ENCODE results near the gene SPECC1. TPM values are rescaled to one million over a fixed set of nuclear protein-coding genes. Genes with fewer than 3 reads are reported as not detected.

SPECC1 gene
- total RNA-seq, 2 experiments from 2014 or later = 13.7 to 17.4 TPM

DNA sequence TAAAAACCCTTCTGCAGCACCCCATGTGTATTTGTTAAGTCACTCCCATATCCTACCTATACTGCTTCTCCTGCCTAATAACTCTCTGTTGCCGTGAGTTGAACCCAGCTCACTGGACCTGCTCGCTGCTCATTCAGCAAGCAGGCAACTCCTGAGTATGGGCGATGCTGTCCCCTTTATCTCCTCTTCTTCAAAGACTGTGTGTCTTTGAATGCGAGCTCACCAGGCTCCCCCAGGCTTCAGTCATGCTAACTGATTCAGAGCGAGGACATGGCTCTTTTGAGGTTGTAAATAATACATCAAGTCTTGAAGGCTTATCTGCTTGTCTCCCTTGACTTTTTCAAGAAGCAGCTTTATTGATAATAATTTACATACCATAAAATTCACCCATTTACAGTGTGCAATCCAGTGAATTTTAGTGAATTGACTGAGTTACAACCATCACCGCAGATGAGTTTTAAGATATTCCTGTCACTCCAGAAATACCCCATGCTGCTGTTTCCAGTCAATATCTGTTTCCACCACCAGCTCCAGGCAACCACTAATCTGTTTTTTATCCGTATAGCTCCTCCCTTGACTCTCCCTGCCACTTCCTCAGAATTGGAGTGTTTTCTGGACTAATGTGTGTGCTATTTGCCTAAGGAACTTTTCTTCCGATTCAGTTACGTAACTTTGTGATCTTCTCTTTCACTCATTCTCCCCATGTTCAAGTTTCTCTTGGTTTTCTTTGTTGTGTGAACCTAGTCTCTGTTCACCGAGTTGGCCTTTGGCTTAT is 132.2 kb downstream of the SPECC1 start:
- H3K4me1 Mint-ChIP-seq (ENCODE audit: low read depth) = no peaks in the 10 kb centered on the region
- intact Hi-C loops (cut with micrococcal nuclease) = no loop called here
- H3K27ac Mint-ChIP-seq = no peak overlapping the region
- H3K9me3 Mint-ChIP-seq = no peaks in the 10 kb centered on the region
- no peaks in the 10 kb centered on the region for H3K27me3 Mint-ChIP-seq (ENCODE audit: low read depth)
- CTCF ChIA-PET = no interaction called here
- no peak for DNase-seq
- no peak overlapping the region for H3K4me3 Mint-ChIP-seq
- no peaks in the 10 kb centered on the region for H3K36me3 Mint-ChIP-seq (ENCODE audit: low read depth)

- no peak for DNase-seq
- H3K9me3 Mint-ChIP-seq = no peaks in the 10 kb centered on the region
- H3K27ac Mint-ChIP-seq = no peak overlapping the region
- intact Hi-C loops (cut with micrococcal nuclease) = no loop called here
- CTCF ChIA-PET = no interaction called here
- H3K27me3 Mint-ChIP-seq (ENCODE audit: low read depth) = no peaks in the 10 kb centered on the region
- no peaks in the 10 kb centered on the region for H3K4me1 Mint-ChIP-seq (ENCODE audit: low read depth)
- H3K36me3 Mint-ChIP-seq (ENCODE audit: low read depth) = no peaks in the 10 kb centered on the region
- H3K4me3 Mint-ChIP-seq = no peak overlapping the region
These were observed 133.1 kb downstream of the SPECC1 start for GRCh38 chr17:20142268-20142667.

DNA sequence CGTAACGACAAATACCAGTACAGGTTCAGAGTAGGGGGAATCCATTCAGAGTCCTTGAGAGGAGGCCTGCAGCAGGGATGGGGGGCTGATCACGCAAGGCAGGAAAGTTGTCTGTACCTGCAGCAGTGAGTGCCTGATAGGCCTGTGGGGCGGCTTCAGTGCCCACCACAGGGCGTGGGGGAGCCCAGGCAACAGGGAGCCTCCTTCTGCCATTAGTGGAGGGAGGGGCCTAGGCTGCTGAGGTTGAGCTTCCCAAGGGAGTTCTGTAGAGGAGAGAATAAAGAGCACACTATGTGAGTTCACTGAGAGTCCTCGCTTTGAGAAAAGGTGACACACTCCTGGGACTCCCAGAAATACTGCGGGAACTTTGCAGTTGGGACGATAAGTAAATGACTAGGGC is 134.6 kb downstream of the SPECC1 start:
- no peaks in the 10 kb centered on the region for H3K9me3 Mint-ChIP-seq
- intact Hi-C loops (cut with micrococcal nuclease) = no loop called here
- CTCF ChIA-PET = interaction anchor here (0.9 to 1.0 kb wide), 2 partner anchors 22 to 26 kb away, joined by 3 to 9 read pairs; no protein-coding TSS in a partner anchor
- no peak for DNase-seq
- H3K27ac Mint-ChIP-seq = no peak overlapping the region
- H3K4me3 Mint-ChIP-seq = no peak overlapping the region
- no peaks in the 10 kb centered on the region for H3K36me3 Mint-ChIP-seq (ENCODE audit: low read depth)
- no peaks in the 10 kb centered on the region for H3K27me3 Mint-ChIP-seq (ENCODE audit: low read depth)
- no peaks in the 10 kb centered on the region for H3K4me1 Mint-ChIP-seq (ENCODE audit: low read depth)

DNA sequence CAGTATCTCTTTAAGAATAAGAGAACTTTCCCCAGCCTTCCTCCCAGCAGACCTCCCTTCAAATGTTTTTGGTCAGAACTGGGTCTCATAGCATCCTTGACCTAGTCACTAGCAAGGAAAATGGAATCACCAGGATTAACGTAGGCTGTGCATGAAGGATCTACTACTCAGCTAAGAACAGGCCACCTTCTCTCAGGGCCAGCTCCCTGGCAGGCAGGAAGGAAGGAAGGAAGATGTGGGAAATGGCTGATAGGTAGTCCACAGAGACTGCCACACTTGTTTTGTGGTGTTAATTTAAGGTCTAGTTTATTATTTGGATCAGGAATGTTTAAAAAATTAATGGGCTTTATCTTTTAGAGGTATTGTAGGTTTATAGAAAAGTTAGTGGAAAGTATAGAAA is 136.4 kb downstream of the SPECC1 start:
- intact Hi-C loops (cut with micrococcal nuclease) = no loop called here
- no peaks in the 10 kb centered on the region for H3K9me3 Mint-ChIP-seq
- H3K4me3 Mint-ChIP-seq = no peak overlapping the region
- no peaks in the 10 kb centered on the region for H3K36me3 Mint-ChIP-seq (ENCODE audit: low read depth)
- CTCF ChIA-PET = no interaction called here
- H3K27me3 Mint-ChIP-seq (ENCODE audit: low read depth) = no peaks in the 10 kb centered on the region
- no peaks in the 10 kb centered on the region for H3K4me1 Mint-ChIP-seq (ENCODE audit: low read depth)
- H3K27ac Mint-ChIP-seq = no peak overlapping the region
- no peak for DNase-seq

DNA sequence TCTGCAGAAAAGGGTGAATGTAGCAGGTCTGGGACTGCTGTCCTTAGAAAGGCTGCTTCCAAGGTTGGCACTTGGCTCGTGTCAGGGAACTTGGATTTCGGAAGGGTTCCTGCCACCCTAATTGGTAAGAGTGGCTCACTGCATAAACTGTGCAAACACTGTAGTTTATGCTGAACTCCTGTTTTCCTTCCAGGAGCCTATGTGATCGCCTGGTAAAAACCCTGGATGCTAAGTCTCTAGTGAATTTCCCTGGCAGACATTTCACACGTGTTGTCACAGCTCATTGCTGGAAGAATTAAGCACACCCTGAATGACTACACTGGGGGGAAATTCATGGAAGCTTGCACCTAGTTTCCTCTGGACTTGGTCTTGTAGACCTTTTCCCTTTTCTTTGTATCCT is 140.1 kb downstream of the SPECC1 start:
- Mint-ChIP-seq H3K27ac (no peak overlapping the region), H3K4me3 (no peak overlapping the region), H3K36me3 (ENCODE audit: low read depth) (no peaks in the 10 kb centered on the region), H3K9me3 (no peaks in the 10 kb centered on the region), H3K4me1 (ENCODE audit: low read depth) (no peaks in the 10 kb centered on the region), H3K27me3 (ENCODE audit: low read depth) (no peaks in the 10 kb centered on the region)
- intact Hi-C loops (cut with micrococcal nuclease) = no loop called here
- CTCF ChIA-PET = interaction anchor here (0.7 kb wide), 1 partner anchor 1305 kb away, joined by 4 read pairs; no protein-coding TSS in a partner anchor
- DNase-seq = no peak

- no peak for DNase-seq
- Mint-ChIP-seq H3K9me3 (no peaks in the 10 kb centered on the region), H3K27me3 (ENCODE audit: low read depth) (no peaks in the 10 kb centered on the region), H3K4me1 (ENCODE audit: low read depth) (peaks cover 3% of the 10 kb centered on the region), H3K36me3 (ENCODE audit: low read depth) (no peaks in the 10 kb centered on the region), H3K27ac (no peak overlapping the region), H3K4me3 (no peak overlapping the region)
- intact Hi-C loops (cut with micrococcal nuclease) = no loop called here
- CTCF ChIA-PET = interaction anchor here (0.6 to 0.9 kb wide), 2 partner anchors 158 to 462 kb away, joined by 4 to 6 read pairs; no protein-coding TSS in a partner anchor
These were observed 142.0 kb downstream of the SPECC1 start for GRCh38 chr17:20151174-20151573.

- H3K4me3 Mint-ChIP-seq = no peak overlapping the region
- H3K4me1 Mint-ChIP-seq (ENCODE audit: low read depth) = peaks cover 7% of the 10 kb centered on the region
- peaks cover 8% of the 10 kb centered on the region for H3K27me3 Mint-ChIP-seq (ENCODE audit: low read depth)
- no peak overlapping the region for H3K27ac Mint-ChIP-seq
- CTCF ChIA-PET = interaction anchor here (0.7 kb wide), 1 partner anchor 160 kb away, joined by 3 read pairs; no protein-coding TSS in a partner anchor
- DNase-seq = no peak
- intact Hi-C loops (cut with micrococcal nuclease) = no loop called here
- no peaks in the 10 kb centered on the region for H3K36me3 Mint-ChIP-seq (ENCODE audit: low read depth)
- H3K9me3 Mint-ChIP-seq = no peaks in the 10 kb centered on the region
These were observed 144.1 kb downstream of the SPECC1 start for GRCh38 chr17:20153231-20153630.

GRCh38 chr17:20154286-20155000 is 145.3 kb downstream of the SPECC1 start:
- Mint-ChIP-seq H3K4me3 (no peak overlapping the region), H3K9me3 (no peaks in the 10 kb centered on the region), H3K4me1 (ENCODE audit: low read depth) (peaks cover 7% of the 10 kb centered on the region), H3K27ac (no peak overlapping the region), H3K27me3 (ENCODE audit: low read depth) (peaks cover 8% of the 10 kb centered on the region), H3K36me3 (ENCODE audit: low read depth) (no peaks in the 10 kb centered on the region)
- intact Hi-C loops (cut with micrococcal nuclease) = loop anchor here (2.0 kb wide), 2 partner anchors 116 to 888 kb away; partner anchors contain the start of gene USP22
- peak; percentile 16 for DNase-seq
- CTCF ChIA-PET = no interaction called here

DNA sequence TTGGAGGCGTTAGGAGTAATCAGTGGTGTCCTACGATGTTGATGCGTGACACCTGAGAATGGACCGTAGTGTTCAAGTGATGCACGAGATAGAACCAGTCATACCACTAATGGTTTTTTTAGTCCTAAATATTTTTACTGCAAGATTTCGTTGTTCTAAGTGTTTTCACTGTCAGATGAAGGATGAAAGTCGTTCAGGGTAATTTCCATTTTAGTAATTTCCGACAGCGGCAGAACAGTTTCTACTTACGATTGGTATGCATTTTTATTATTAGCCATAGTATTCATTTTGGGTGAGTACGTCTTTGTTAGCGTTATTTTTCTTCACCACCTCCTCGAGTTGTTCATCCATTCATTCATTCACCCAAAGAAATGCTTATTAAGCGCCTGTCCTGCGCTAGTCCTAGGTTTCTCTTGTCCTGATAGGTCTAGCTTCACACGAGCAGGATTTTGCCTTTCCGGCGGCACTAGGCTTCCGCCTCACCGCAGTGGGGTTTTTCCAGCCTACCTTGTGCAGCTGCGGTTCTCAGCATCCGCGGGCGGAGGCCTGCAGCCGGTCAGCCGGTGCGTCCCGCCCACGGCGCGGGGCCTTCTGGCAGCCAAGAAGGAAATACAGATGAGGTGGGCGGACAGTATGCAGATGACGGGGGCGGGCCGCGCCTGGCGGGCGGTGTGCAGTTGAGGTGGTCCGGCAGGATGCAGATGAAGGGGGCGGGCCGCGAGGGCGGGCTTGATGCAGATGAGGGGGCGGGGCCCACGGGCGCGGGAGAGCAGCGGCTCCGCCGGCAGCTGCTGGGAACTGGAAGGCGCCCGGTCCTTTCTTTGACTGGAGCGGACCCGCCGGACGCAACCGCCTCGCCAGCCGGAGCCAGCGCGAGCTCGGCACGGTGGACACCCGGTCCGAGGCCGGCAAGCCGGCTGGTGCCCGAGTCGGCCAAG is 146.4 kb downstream of the SPECC1 start:
- intact Hi-C loops (cut with micrococcal nuclease) = loop anchor here (1.0 to 5.0 kb wide), 6 partner anchors 51 to 1127 kb away; partner anchors contain the start of genes AKAP10, MAP2K3 and USP22
- H3K27me3 Mint-ChIP-seq (ENCODE audit: low read depth) = peaks cover 8% of the 10 kb centered on the region
- H3K4me3 Mint-ChIP-seq = no peak overlapping the region
- H3K4me1 Mint-ChIP-seq (ENCODE audit: low read depth) = peaks cover 7% of the 10 kb centered on the region
- H3K27ac Mint-ChIP-seq = no peak overlapping the region
- H3K9me3 Mint-ChIP-seq = no peaks in the 10 kb centered on the region
- CTCF ChIA-PET = interaction anchor here (0.7 kb wide), 1 partner anchor 79 kb away, joined by 3 read pairs; no protein-coding TSS in a partner anchor
- H3K36me3 Mint-ChIP-seq (ENCODE audit: low read depth) = no peaks in the 10 kb centered on the region
- DNase-seq = peak; percentile 98

DNA sequence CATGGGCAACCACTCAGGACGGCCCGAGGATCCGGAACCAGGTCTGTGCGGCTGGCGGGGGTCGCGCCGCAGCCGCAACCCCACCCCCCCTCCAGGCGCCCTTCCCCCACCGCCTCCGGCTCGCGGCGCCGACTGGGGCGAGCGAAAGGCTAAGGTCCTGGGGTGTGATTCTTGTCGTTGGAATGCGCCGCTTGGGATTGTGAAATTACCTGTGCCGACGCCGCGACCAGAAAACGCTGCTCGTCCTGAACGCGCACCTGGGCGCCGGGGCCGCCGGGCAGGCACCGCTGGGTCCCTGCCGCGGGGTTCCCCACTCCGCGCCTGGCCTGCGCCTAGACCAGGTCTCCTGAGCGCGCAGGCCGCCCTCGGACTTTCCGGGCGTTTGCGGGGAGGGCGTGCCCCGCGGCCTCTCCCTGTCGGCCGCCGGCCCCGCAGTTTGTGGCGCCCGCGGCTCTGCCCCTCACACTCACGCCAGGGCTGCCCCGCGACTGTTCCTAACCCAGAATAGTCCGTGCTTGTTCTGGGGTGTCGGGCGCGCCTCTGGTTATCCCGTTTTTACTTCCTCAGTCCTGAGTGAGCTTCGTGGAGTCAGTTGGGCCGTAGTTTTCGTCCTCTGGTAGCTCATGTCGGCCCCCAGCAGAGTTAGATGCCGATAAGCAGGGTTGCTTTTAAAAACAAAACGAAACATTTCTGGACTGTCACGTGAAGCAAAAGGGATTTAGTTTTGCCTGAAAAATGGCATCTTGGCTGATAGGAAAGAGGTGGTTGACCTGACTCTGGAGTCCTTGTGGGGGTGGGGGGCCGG is 147.2 kb downstream of the SPECC1 start:
- no peaks in the 10 kb centered on the region for H3K36me3 Mint-ChIP-seq (ENCODE audit: low read depth)
- CTCF ChIA-PET = interaction anchor here (0.7 kb wide), 1 partner anchor 78 kb away, joined by 3 read pairs; no protein-coding TSS in a partner anchor
- H3K9me3 Mint-ChIP-seq = no peaks in the 10 kb centered on the region
- H3K27me3 Mint-ChIP-seq (ENCODE audit: low read depth) = peaks cover 8% of the 10 kb centered on the region
- peak; percentile 29 for DNase-seq
- intact Hi-C loops (cut with micrococcal nuclease) = loop anchor here (5.0 kb wide), 2 partner anchors 76 to 1126 kb away; partner anchors contain the start of gene MAP2K3
- peak overlapping the region; percentile 80 for H3K4me3 Mint-ChIP-seq
- no peak overlapping the region for H3K27ac Mint-ChIP-seq
- H3K4me1 Mint-ChIP-seq (ENCODE audit: low read depth) = peaks cover 7% of the 10 kb centered on the region

DNA sequence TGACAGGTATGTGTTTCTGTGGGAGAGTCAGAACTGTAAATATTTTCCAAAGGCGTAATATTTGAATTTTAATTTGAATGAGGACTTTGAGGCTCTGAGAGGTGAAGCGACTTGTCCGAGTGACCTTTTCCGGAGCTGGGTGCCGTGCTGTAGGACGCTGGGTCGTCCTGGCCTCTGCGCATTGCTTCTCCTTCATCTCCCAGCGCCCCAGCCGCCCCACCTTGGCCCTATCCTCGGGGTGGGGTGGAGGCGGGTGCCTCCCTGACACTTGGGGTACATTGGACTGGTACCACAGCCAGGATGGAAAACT is 147.8 kb downstream of the SPECC1 start:
- peak overlapping the region; percentile 80 for H3K4me3 Mint-ChIP-seq
- DNase-seq = no peak
- H3K4me1 Mint-ChIP-seq (ENCODE audit: low read depth) = peaks cover 7% of the 10 kb centered on the region
- CTCF ChIA-PET = no interaction called here
- intact Hi-C loops (cut with micrococcal nuclease) = loop anchor here (5.0 kb wide), 2 partner anchors 75 to 1125 kb away; partner anchors contain the start of gene MAP2K3
- no peak overlapping the region for H3K27ac Mint-ChIP-seq
- no peaks in the 10 kb centered on the region for H3K9me3 Mint-ChIP-seq
- H3K27me3 Mint-ChIP-seq (ENCODE audit: low read depth) = peaks cover 8% of the 10 kb centered on the region
- H3K36me3 Mint-ChIP-seq (ENCODE audit: low read depth) = no peaks in the 10 kb centered on the region

Data from activated naive CD4-positive, alpha-beta T cell treated with anti-CD3 and anti-CD28 coated beads for 36 hours (primary cell).